Liver (tissue), 9 donors: ENCODE data around the gene DDIAS. TPM values are rescaled to one million over a fixed set of nuclear protein-coding genes. Genes with fewer than 3 reads are reported as not detected.

ENCODE experiments used
- DNase-seq: peaks from one replicate; pipeline ENCODE4 v3.0.0-alpha.2; 2017; ENCODE audit warnings: low spot score
- H3K27ac ChIP-seq, 2 donors: one replicate each; pipeline ENCODE4 v1.7.0; 2013; ENCODE audit warnings: inconsistent platforms in 2 of 2, low read length in 2 of 2, control low read depth in 1 of 2, low read depth in 1 of 2, mild to moderate bottlenecking in 1 of 2
- H3K27me3 ChIP-seq, 4 donors: one replicate each; pipeline versions ENCODE4 v1.6.1 to v1.7.0; 2013; ENCODE audit warnings: low read length in 3 of 4, inconsistent platforms in 1 of 4, mild to moderate bottlenecking in 1 of 4, moderate library complexity in 1 of 4; ENCODE audit not compliant: control insufficient read depth in 4 of 4, insufficient read depth in 4 of 4
- H3K36me3 ChIP-seq, 4 donors: one replicate each; pipeline versions ENCODE4 v1.6.1 to v1.7.0; 2013; ENCODE audit warnings: low read length in 3 of 4, mild to moderate bottlenecking in 3 of 4, low read depth in 1 of 4, moderate library complexity in 1 of 4; ENCODE audit not compliant: control insufficient read depth in 4 of 4, insufficient read depth in 3 of 4
- H3K4me1 ChIP-seq, 4 donors: one replicate each; pipeline versions ENCODE4 v1.6.1 to v1.7.0; 2013; ENCODE audit warnings: low read length in 3 of 4, mild to moderate bottlenecking in 3 of 4, moderate library complexity in 1 of 4; ENCODE audit not compliant: control insufficient read depth in 4 of 4, insufficient read depth in 4 of 4
- H3K4me3 ChIP-seq, 3 donors: one replicate each; pipeline versions ENCODE4 v1.6.1 to v1.7.0; 2013; ENCODE audit warnings: low read length in 3 of 3, control low read depth in 1 of 3, low read depth in 1 of 3, mild to moderate bottlenecking in 1 of 3
- H3K9ac ChIP-seq, 2 donors: one replicate each; pipeline ENCODE4 v1.7.0; 2013; ENCODE audit warnings: low read length in 2 of 2, mild to moderate bottlenecking in 2 of 2, moderate library complexity in 2 of 2, control low read depth in 1 of 2, low read depth in 1 of 2
- H3K9me3 ChIP-seq, 4 donors: one replicate each; pipeline versions ENCODE4 v1.6.1 to v1.7.0; 2013; ENCODE audit warnings: low read length in 3 of 4; ENCODE audit not compliant: control insufficient read depth in 4 of 4
- ATF3 ChIP-seq: IDR thresholded peaks from 2 replicates; pipeline ENCODE4 v1.6.1; 2016; ENCODE audit warnings: antibody characterized with exemption
- CTCF ChIP-seq: fragments of 150-350 bp; IDR thresholded peaks from 2 replicates; pipeline ENCODE4 v1.5.1; 2017; ENCODE audit warnings: improper control_type of control experiment, low read depth, low read length; ENCODE audit not compliant: missing input control
- EGR1 ChIP-seq, 2 donors: IDR thresholded peaks; 2 replicates each; pipeline ENCODE4 v1.6.1; 2016 to 2018; ENCODE audit warnings: antibody characterized with exemption in 2 of 2, low read depth in 2 of 2
- FOXA1 ChIP-seq: IDR thresholded peaks from 2 replicates; pipeline ENCODE4 v1.6.1; 2016; ENCODE audit warnings: antibody characterized with exemption
- FOXA2 ChIP-seq: IDR thresholded peaks from 2 replicates; pipeline ENCODE4 v1.6.1; 2016; ENCODE audit warnings: antibody characterized with exemption
- HNF4G ChIP-seq: IDR thresholded peaks from 2 replicates; pipeline ENCODE4 v1.6.1; 2016; ENCODE audit warnings: antibody characterized with exemption
- JUND ChIP-seq, 2 donors: IDR thresholded peaks; 2 replicates each; pipeline ENCODE4 v1.6.1; 2016; ENCODE audit warnings: antibody characterized with exemption in 2 of 2
- MAX ChIP-seq: IDR thresholded peaks from 2 replicates; pipeline ENCODE4 v1.6.1; 2016; ENCODE audit warnings: antibody characterized with exemption
- NR2F2 ChIP-seq: IDR thresholded peaks from 2 replicates; pipeline ENCODE4 v1.6.1; 2016; ENCODE audit warnings: antibody characterized with exemption
- REST ChIP-seq: IDR thresholded peaks from 2 replicates; pipeline ENCODE4 v1.6.1; 2016; ENCODE audit warnings: antibody characterized with exemption, mild to moderate bottlenecking
- YY1 ChIP-seq: IDR thresholded peaks from 2 replicates; pipeline ENCODE4 v1.6.1; 2016; ENCODE audit warnings: antibody characterized with exemption, mild to moderate bottlenecking
- ZBTB33 ChIP-seq: IDR thresholded peaks from 2 replicates; pipeline ENCODE4 v1.6.1; 2016; ENCODE audit warnings: antibody characterized with exemption
- WGBS: extraction: QIAGEN DNeasy Blood & Tissue Kit; methylation state at CpG from one replicate; pipeline ENCODE4 v1.1.7; 2013; 5-methylcytosine and 5-hydroxymethylcytosine counted together
- polyA plus RNA-seq, 2 donors: library from polyadenylated mRNA; stranded (reverse) in 1 of 2; unstranded in 1 of 2; fragments of 200-250 nt in 1 of 2; fragments of >200 nt in 1 of 2; fragmentation: Nextera tagmentation in 1 of 2; extraction: Ambion mirVana in 1 of 2; gene quantifications; one replicate each; pipeline versions ENCODE4 v1.2.1 to v1.2.3, GENCODE V29; 2013 to 2015
- total RNA-seq, 2 donors: library from RNA; depleted of rRNA; stranded (reverse); fragments of >200 nt; gene quantifications; one replicate each; pipeline ENCODE4 v1.2.3, GENCODE V29; 2014
- donor health status: healthy.
- donor health status: healthy.
- donor health status: healthy.
- donor health status: healthy.
- donor health status: healthy.

DDIAS gene
- total and polyA plus RNA-seq, 4 donors, result 0.25 to 8.4 (median 0.47) TPM

GRCh38 chr11:82939456-82939855, 37.9 kb downstream of the DDIAS start:
- DNase-seq, result no peak
- H3K27me3 ChIP-seq, result no peaks in the 10 kb centered on the region
- no peak overlapping the region for H3K27ac ChIP-seq
- H3K36me3 ChIP-seq, result no peaks in the 10 kb centered on the region
- no peaks in the 10 kb centered on the region for H3K4me1 ChIP-seq
- TF ChIP-seq CTCF (no peak), YY1 (no peak), MAX (no peak), ZBTB33 (no peak)
- H3K9me3 ChIP-seq, result no peaks in the 10 kb centered on the region
- no peak overlapping the region for H3K4me3 ChIP-seq
- 97% methylated on average over 2 of the region's 2 CpGs for WGBS
- H3K9ac ChIP-seq, result no peak overlapping the region

- Histone ChIP-seq H3K4me3 (no peak overlapping the region), H3K9ac (no peak overlapping the region), H3K9me3 (no peaks in the 10 kb centered on the region), H3K36me3 (no peaks in the 10 kb centered on the region), H3K27ac (no peak overlapping the region), H3K4me1 (no peaks in the 10 kb centered on the region), H3K27me3 (no peaks in the 10 kb centered on the region)
- 96% methylated on average over 2 of the region's 2 CpGs for WGBS
- TF ChIP-seq NR2F2 (no peak), ATF3 (no peak), FOXA2 (no peak), FOXA1 (no peak), REST (no peak), CTCF (no peak), EGR1 (IDR thresholded peaks at IDR 0.05; ENCODE audit: low read depth in 2 of 2) (no peak), HNF4G (no peak), JUND (IDR thresholded peaks at IDR 0.05) (no peak)
- no peak for DNase-seq
Measured at GRCh38 chr11:82942376-82942775, 40.8 kb downstream of the DDIAS start.
